Esophagus muscularis mucosa (tissue), 4 donors: ENCODE data around the gene TNFSF13. TPM values are rescaled to one million over a fixed set of nuclear protein-coding genes. Genes with fewer than 3 reads are reported as not detected.
A peak's percentile ranks its signal among the peaks of the same experiment; 100 is the strongest.

Experiments used
- DNase-seq: peaks from one replicate; pipeline ENCODE4 v3.0.0-alpha.2; 2017; ENCODE audit errors: extremely low spot score
- H3K27ac ChIP-seq, 4 donors: fragments of 200-600 bp; sonication (generic); replicated peaks in 1 of 4; 1 replicate in 3 of 4; 2 replicates in 1 of 4; pipeline ENCODE4 v1.5.1; 2016 to 2019; ENCODE audit warnings: mild to moderate bottlenecking in 1 of 4
- H3K27me3 ChIP-seq, 4 donors: fragments of 200-600 bp; sonication (generic); one replicate each; pipeline versions ENCODE4 v1.5.1 to v1.6.0; 2016 to 2019
- H3K36me3 ChIP-seq, 4 donors: fragments of 200-600 bp; sonication (generic); one replicate each; pipeline ENCODE4 v1.5.1; 2016 to 2019
- H3K4me1 ChIP-seq, 4 donors: fragments of 200-600 bp; sonication (generic); one replicate each; pipeline ENCODE4 v1.5.1; 2016 to 2019
- H3K4me3 ChIP-seq, 4 donors: fragments of 200-600 bp; sonication (generic); 1 replicate in 2 of 4; 2 replicates in 2 of 4; pipeline ENCODE4 v1.5.1; 2016 to 2019; ENCODE audit warnings: mild to moderate bottlenecking in 4 of 4, moderate library complexity in 1 of 4
- H3K9me3 ChIP-seq, 4 donors: fragments of 200-600 bp; sonication (generic); 1 replicate in 3 of 4; 2 replicates in 1 of 4; pipeline ENCODE4 v1.5.1; 2016 to 2019
- CTCF ChIP-seq, 3 experiments: fragments of 200-600 bp in 2 of 3; fragments of 450-650 bp in 1 of 3; sonication (generic) in 2 of 3; IDR thresholded peaks; one replicate each; pipeline ENCODE4 v1.5.1; 2017 to 2019; ENCODE audit warnings: antibody characterized with exemption in 3 of 3, mild to moderate bottlenecking in 2 of 3, moderate library complexity in 1 of 3
- EP300 ChIP-seq: sonication (generic); formaldehyde crosslinking; IDR thresholded peaks from one replicate; pipeline ENCODE4 v1.6.1; 2017; ENCODE audit warnings: antibody characterized with exemption
- POLR2A ChIP-seq: fragments of 450-650 bp; IDR thresholded peaks from one replicate; pipeline ENCODE4 v1.6.1; 2017; ENCODE audit warnings: antibody characterized with exemption, moderate library complexity, mild to moderate bottlenecking, low read depth
- POLR2AphosphoS5 ChIP-seq, 2 donors: sonication (generic); formaldehyde crosslinking; IDR thresholded peaks; one replicate each; pipeline ENCODE4 v1.6.1; 2017; ENCODE audit warnings: antibody characterized with exemption in 2 of 2
- WGBS: methylation state at CpG from one replicate; pipeline ENCODE4 v1.1.5; 2018; 5-methylcytosine and 5-hydroxymethylcytosine counted together
- intact Hi-C: fragments of 100-400 bp; cut with DNase I; formaldehyde crosslinking; loops from one replicate; pipeline ENCODE4 v1.15.1; 2023
- total RNA-seq, 4 donors: library from RNA; depleted of rRNA; stranded (reverse); fragments of >200 nt; gene quantifications; one replicate each; pipeline versions ENCODE4 v1.1.0 to v1.2.1, GENCODE V29; 2016

Gene TNFSF13
- 10 to 100 TPM; 13.4 to 25.8 (median 22.4) TPM for total RNA-seq

GRCh38 chr17:7558544-7559319, at the start of gene TNFSF13:
Gene TNFSF13, plus strand, starts transcription at chr17:7558750. Its CDS starts 290 bp downstream, at chr17:7559040.
- no peaks in the 10 kb centered on the region for H3K9me3 ChIP-seq
- peaks cover 52 to 65% (median 59%) of the 10 kb centered on the region in 4 donors for H3K4me1 ChIP-seq
- DNase-seq, result no peak
- no peaks in the 10 kb centered on the region for H3K27me3 ChIP-seq
- WGBS, result 37% methylated on average over 16 of the region's 16 CpGs
- peak within 1 kb of the TSS; percentile 74 to 96 (median 88) for H3K4me3 ChIP-seq
- peaks cover 0 to 16% (median 12%) of the 10 kb centered on the region in 4 donors for H3K36me3 ChIP-seq
- intact Hi-C loops, result loop anchor here (2.0 to 10.0 kb wide), 4 partner anchors 44 to 304 kb away; partner anchors contain the start of genes CTDNEP1, ELP5, FGF11 and POLR2A
- no peak for TF ChIP-seq POLR2A
- no peak for TF ChIP-seq POLR2AphosphoS5 (IDR thresholded peaks at IDR 0.05)
- TF ChIP-seq EP300, result no peak
- no peak for TF ChIP-seq CTCF (IDR thresholded peaks at IDR 0.05)
- peak within 1 kb of the TSS; percentile 89 to 99 (median 93) for H3K27ac ChIP-seq

GRCh38 chr17:7508846-7509245, 49.7 kb upstream of the TNFSF13 start:
- H3K4me1 ChIP-seq, result no peaks in the 10 kb centered on the region
- no peak for TF ChIP-seq POLR2AphosphoS5 (IDR thresholded peaks at IDR 0.05)
- TF ChIP-seq POLR2A, result no peak
- TF ChIP-seq CTCF (IDR thresholded peaks at IDR 0.05), result no peak
- no peak for TF ChIP-seq EP300
- intact Hi-C loops, result no loop called here
- WGBS, result 91% methylated on average over 9 of the region's 9 CpGs
- no peaks in the 10 kb centered on the region for H3K9me3 ChIP-seq
- no peak overlapping the region for H3K4me3 ChIP-seq
- H3K36me3 ChIP-seq, result peaks cover 61 to 100% (median 96%) of the 10 kb centered on the region in 4 donors
- H3K27ac ChIP-seq, result no peak overlapping the region
- no peaks in the 10 kb centered on the region for H3K27me3 ChIP-seq
- no peak for DNase-seq

GRCh38 chr17:7509937-7510336, 48.6 kb upstream of the TNFSF13 start:
- peaks cover 0 to 2% (median 0%) of the 10 kb centered on the region in 4 donors for H3K4me1 ChIP-seq
- DNase-seq, result no peak
- intact Hi-C loops, result no loop called here
- H3K36me3 ChIP-seq, result peaks cover 54 to 97% (median 93%) of the 10 kb centered on the region in 4 donors
- H3K9me3 ChIP-seq, result no peaks in the 10 kb centered on the region
- H3K27ac ChIP-seq, result no peak overlapping the region
- TF ChIP-seq POLR2A, result no peak
- TF ChIP-seq CTCF (IDR thresholded peaks at IDR 0.05), result no peak
- TF ChIP-seq EP300, result no peak
- TF ChIP-seq POLR2AphosphoS5 (IDR thresholded peaks at IDR 0.05), result no peak
- 76% methylated on average over 5 of the region's 5 CpGs for WGBS
- H3K27me3 ChIP-seq, result no peaks in the 10 kb centered on the region
- no peak overlapping the region for H3K4me3 ChIP-seq

- no peak overlapping the region for H3K27ac ChIP-seq
- 62% methylated on average over 10 of the region's 10 CpGs for WGBS
- H3K4me3 ChIP-seq, result no peak overlapping the region
- no peaks in the 10 kb centered on the region for H3K27me3 ChIP-seq
- peaks cover 0 to 6% (median 0%) of the 10 kb centered on the region in 4 donors for H3K4me1 ChIP-seq
- no peak for DNase-seq
- H3K36me3 ChIP-seq, result peaks cover 52 to 90% (median 82%) of the 10 kb centered on the region in 4 donors
- no peaks in the 10 kb centered on the region for H3K9me3 ChIP-seq
- intact Hi-C loops, result no loop called here
- TF ChIP-seq CTCF (IDR thresholded peaks at IDR 0.05), result no peak
- no peak for TF ChIP-seq EP300
- TF ChIP-seq POLR2A, result no peak
- no peak for TF ChIP-seq POLR2AphosphoS5 (IDR thresholded peaks at IDR 0.05)
Measured at GRCh38 chr17:7511108-7511507, 47.4 kb upstream of the TNFSF13 start.
